Rectal smooth muscle tissue (tissue), 1 donor: ENCODE results near the gene ORAI1.

Experiments used
- H3K27ac ChIP-seq: one replicate; pipeline ENCODE4 v1.7.0; 2013; ENCODE audit warnings: low read depth, low read length, inconsistent platforms
- H3K27me3 ChIP-seq: one replicate; pipeline ENCODE4 v1.7.0; 2013; ENCODE audit warnings: low read length; ENCODE audit not compliant: control insufficient read depth, insufficient read depth
- H3K36me3 ChIP-seq: one replicate; pipeline ENCODE4 v1.7.0; 2013; ENCODE audit warnings: low read length; ENCODE audit not compliant: control insufficient read depth, insufficient read depth
- H3K4me1 ChIP-seq: one replicate; pipeline ENCODE4 v1.7.0; 2013; ENCODE audit warnings: low read length; ENCODE audit not compliant: control insufficient read depth, insufficient read depth
- H3K4me3 ChIP-seq: one replicate; pipeline ENCODE4 v1.7.0; 2013; ENCODE audit warnings: low read length
- H3K9ac ChIP-seq: one replicate; pipeline ENCODE4 v1.7.0; 2013; ENCODE audit warnings: low read length

ORAI1 gene

DNA sequence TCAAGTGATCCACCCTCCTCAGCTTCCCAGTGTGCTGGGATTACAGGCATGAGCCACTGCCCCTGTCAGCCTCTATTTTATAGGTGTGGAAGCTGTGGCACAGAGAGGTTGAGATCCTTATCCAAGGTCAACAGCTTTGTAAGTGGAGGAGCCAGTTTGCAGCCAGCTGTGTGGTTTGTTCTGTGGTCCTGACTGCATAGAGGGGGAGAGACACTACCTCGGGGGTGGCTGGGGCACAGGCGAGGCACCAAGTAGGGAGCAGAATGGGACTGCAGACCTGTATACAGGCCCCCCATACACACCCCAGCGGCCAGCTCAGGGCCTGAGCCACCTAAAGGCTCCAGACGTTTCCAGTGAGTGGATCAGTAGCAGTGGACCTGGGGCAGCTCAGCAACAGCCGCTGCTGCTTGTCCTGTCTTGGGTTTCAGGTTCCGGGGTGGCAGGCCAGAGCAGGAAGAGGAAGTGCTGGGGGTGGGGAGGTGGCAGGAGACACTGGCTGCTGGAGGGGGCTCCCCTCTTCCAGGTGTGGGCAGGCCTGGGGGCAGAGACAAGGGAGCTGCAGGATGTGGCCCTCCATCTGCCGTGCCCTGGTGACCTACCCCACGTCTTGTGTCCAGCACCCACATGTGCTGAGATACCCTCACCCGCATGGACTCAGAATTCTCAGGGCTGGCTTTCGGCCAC, 11.0 kb downstream of the ORAI1 start:
- no peak overlapping the region for H3K4me3 ChIP-seq
- no peaks in the 10 kb centered on the region for H3K27me3 ChIP-seq
- H3K4me1 ChIP-seq = peaks cover 5% of the 10 kb centered on the region
- no peak overlapping the region for H3K27ac ChIP-seq
- no peaks in the 10 kb centered on the region for H3K36me3 ChIP-seq
- no peak overlapping the region for H3K9ac ChIP-seq

DNA sequence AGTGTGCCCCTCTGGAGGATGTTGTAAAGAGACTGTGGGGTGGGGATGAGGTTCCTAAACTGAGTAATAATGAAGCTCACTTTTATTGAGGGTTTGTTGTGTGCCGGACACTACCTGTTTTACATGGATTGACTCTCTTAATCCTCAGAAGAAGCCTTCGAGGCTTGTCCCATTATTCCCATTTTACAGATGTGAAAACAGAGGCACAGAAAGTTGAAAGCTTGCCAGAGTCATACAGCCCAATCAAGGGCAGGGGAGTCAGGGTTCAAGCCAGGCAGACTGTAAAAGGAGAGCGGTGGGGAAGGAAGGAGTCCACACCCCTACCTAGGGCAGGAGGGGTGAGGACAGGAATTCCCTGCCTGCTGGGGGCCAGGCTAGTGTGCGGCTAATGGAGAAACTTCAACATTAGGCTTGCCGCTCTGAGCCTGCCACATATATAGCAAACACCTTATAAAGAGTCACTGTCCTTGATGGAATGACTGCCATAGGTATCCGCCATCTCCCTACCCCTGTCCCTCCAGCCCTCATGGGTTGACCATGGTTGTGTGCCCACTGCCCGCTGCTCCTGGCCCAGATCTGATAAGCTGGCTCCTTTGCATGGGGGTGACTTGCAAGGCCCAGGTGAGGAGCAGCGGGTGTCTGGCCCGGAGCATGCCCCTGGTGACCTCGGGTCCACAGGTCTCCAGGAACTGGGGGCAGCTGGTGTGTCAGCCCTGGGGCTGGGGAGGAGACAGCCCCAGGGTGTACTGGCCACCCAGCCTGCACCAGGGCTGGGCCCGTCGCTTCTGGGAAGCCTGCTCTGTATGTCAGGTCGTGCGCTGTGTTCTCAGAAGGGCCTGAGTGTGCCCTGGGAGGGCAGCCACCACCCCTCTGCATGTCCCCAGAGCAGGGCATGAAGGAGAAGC, 12.2 kb downstream of the ORAI1 start:
- no peak overlapping the region for H3K27ac ChIP-seq
- no peak overlapping the region for H3K9ac ChIP-seq
- no peaks in the 10 kb centered on the region for H3K27me3 ChIP-seq
- H3K4me1 ChIP-seq = no peaks in the 10 kb centered on the region
- H3K4me3 ChIP-seq = no peak overlapping the region
- H3K36me3 ChIP-seq = no peaks in the 10 kb centered on the region

DNA sequence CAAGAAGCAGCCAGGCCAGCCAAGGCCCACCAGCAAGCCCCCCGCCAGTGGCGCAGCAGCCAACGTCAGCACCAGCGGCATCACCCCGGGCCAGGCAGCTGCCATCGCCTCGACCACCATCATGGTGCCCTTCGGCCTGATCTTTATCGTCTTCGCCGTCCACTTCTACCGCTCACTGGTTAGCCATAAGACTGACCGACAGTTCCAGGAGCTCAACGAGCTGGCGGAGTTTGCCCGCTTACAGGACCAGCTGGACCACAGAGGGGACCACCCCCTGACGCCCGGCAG, 15.0 kb downstream of the ORAI1 start:
- no peaks in the 10 kb centered on the region for H3K36me3 ChIP-seq
- no peaks in the 10 kb centered on the region for H3K4me1 ChIP-seq
- no peak overlapping the region for H3K9ac ChIP-seq
- no peak overlapping the region for H3K27ac ChIP-seq
- H3K4me3 ChIP-seq = no peak overlapping the region
- H3K27me3 ChIP-seq = no peaks in the 10 kb centered on the region

DNA sequence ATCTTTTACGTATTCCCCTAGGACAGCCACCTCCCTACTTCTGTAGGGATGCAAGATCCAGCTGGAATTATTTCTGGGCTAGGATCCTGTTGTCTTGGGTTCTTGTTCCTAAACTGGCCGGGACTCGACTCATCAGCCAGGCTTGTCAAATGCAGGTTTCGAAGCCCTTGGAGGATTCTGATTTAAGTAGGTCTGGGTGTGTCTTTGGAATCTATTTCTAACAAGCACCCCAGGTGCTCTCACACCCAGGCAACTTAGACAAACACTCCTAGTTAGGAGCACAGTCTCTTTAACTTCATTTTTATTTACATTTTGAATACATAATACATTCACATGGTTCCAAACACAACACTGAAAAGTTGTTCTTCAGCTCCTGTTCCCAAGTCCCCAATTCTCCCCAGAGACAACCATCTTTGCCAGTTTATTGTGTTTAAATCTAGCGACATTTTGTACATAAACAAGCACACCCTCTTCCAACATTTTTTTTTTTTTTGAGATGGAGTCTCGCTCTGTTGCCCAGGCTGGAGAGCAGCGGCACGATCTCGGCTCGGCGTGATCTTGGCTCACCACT, 22.2 kb downstream of the ORAI1 start:
- Histone ChIP-seq H3K27me3 (no peaks in the 10 kb centered on the region), H3K4me3 (no peak overlapping the region), H3K4me1 (no peaks in the 10 kb centered on the region), H3K36me3 (no peaks in the 10 kb centered on the region), H3K9ac (no peak overlapping the region), H3K27ac (no peak overlapping the region)

DNA sequence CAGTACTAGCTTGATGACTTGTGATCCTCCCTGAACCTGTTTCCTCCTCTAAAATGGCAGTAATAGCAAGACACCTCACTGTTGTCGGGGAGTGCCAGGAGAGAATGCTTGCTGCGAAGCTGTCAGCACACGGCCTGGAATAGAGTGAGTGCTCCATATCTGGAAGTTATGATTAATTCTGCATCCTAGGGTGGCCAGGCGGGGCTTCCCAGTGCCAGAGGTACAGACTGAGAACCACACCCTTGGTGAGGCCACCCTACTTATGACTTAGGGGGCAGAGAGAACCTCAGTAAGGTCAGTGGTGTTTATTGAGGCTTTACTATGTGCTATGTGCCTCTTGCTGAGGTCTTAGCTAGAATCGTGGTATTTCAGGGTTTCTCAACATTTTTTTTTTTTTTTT, 23.0 kb downstream of the ORAI1 start:
- Histone ChIP-seq H3K27me3 (no peaks in the 10 kb centered on the region), H3K27ac (no peak overlapping the region)

DNA sequence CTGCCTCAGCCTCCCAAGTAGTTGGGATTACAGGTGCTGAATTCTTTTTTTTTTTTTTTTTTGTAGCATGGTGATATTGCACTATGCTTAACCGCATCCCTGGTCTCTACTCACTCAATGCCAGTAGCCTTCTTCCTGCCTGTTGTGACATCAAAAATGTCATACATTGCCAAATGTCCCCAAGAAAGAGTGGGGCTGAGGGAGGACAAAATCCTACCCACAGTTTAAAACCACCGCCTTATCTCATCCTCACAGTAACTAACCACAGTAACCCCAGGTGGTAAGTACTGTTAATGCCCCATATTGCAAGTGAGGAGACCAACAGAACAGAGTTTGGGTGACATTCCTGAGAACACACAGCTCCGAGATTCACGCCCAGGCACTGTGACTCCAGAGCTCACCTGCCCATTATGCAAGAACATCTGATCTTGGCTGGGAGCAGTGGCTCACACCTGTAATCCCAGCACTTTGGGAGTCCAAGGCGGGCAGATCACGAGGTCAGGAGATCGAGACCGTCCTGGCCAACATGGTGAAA, 23.6 kb downstream of the ORAI1 start:
- no peak overlapping the region for H3K27ac ChIP-seq

More for the DNA sequence above, 23.0 kb downstream of the ORAI1 start:
- no peaks in the 10 kb centered on the region for H3K4me1 ChIP-seq
- no peak overlapping the region for H3K9ac ChIP-seq
- H3K4me3 ChIP-seq = no peak overlapping the region
- no peaks in the 10 kb centered on the region for H3K36me3 ChIP-seq

DNA sequence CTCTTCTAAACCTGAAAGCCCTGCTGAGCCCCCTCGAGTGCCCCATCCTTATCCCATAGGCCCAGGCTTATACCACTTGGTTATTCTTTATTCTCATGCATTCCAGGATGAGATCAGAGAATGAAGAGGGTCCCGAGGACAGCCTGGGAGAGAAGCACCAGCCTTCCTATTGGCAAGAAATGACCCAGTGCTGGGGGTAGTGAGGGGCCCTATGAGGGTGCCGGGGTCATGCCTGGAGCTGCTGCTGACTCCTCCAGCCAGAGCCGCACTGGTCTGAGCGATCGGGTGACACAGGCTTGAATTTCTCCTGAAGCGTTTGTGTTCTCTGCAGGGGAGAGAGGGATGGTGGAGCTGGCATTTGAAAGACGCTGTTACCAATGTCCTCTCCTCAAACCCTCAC, 25.0 kb downstream of the ORAI1 start:
- no peak overlapping the region for H3K27ac ChIP-seq
- no peak overlapping the region for H3K9ac ChIP-seq
- no peaks in the 10 kb centered on the region for H3K4me1 ChIP-seq
- H3K36me3 ChIP-seq = no peaks in the 10 kb centered on the region
- H3K27me3 ChIP-seq = no peaks in the 10 kb centered on the region
- H3K4me3 ChIP-seq = no peak overlapping the region

More for the DNA sequence above, 23.6 kb downstream of the ORAI1 start:
- no peaks in the 10 kb centered on the region for H3K36me3 ChIP-seq
- H3K9ac ChIP-seq = no peak overlapping the region
- no peaks in the 10 kb centered on the region for H3K27me3 ChIP-seq
- H3K4me1 ChIP-seq = no peaks in the 10 kb centered on the region
- no peak overlapping the region for H3K4me3 ChIP-seq

DNA sequence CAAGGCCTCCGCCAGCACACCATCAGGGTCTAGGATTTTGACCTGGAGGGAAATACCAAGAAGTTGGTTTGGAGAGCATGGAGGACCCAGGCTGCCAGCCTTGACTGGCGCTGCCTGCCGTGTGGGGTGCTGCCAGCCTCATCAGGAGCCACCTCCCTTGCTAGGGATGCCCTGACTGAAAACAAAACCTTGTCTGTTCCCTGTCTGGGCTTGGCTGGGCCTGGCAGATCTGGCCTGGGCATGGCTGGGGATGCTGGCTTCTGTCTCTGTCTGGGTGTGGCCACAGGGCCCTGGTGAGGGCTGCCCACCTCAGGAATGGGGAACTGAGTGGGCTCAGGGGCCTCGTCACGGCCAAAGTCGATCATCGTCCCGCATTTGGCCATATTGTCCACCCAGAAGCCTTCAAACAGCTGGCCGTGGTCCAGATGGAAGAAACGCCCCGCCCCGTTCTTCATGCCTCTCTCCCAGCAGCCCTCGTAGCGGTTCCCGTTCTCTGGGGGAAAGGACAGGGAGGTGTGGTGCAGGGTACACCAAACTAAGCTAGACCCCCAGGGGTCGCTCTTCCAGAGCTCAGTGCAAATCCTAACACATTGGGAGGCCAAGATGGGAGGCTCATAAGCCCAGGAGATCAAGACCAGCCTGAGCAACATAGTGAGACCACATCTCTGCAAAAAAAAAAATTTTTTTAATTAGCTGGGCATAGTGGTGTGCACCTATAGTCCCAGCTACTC, 26.6 kb downstream of the ORAI1 start:
- Histone ChIP-seq H3K4me1 (no peaks in the 10 kb centered on the region), H3K27ac (no peak overlapping the region), H3K36me3 (no peaks in the 10 kb centered on the region), H3K27me3 (no peaks in the 10 kb centered on the region), H3K4me3 (no peak overlapping the region), H3K9ac (no peak overlapping the region)

DNA sequence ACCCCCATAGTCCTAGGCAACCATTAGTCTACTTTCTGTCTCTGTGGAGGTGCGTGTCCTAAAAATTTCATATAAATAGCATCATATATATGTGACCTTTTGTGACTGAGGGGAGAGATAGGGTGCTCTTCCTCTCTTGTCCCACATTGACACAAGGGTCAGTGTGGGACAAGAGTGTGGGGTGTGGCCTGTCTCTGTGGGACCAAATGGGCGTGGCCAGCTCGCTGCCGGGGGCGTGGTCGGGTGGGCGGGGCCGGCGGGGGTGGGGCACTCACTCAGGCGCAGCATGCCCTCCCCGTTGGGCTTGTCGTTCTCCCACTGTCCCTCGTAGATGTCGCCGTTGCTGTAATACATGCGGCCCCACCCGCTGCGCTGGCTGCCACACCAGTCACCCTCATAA, 27.7 kb downstream of the ORAI1 start:
- no peaks in the 10 kb centered on the region for H3K27me3 ChIP-seq
- no peaks in the 10 kb centered on the region for H3K4me1 ChIP-seq
- no peak overlapping the region for H3K27ac ChIP-seq
- H3K4me3 ChIP-seq = no peak overlapping the region
- H3K36me3 ChIP-seq = no peaks in the 10 kb centered on the region
- H3K9ac ChIP-seq = no peak overlapping the region

DNA sequence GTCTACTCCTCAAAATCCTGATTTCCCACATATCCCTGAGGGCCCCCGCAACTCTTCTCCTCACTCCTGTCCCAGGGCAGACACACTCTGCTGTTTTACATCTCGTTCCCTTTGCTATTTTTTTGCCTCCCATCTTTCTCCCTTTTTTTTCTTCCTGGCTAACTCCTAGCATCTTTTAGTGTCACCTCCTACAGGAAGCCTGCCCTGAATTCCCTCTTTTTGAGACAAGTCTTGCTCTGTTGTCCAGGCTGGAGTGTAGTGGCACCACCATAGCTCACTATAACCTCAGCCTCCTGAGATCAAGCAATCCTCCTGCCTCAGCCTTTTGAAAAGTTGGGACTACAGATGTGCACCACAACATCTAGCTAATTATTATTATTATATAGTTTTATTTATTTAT, 29.8 kb downstream of the ORAI1 start:
- H3K36me3 ChIP-seq = no peaks in the 10 kb centered on the region
- H3K4me3 ChIP-seq = no peak overlapping the region
- H3K4me1 ChIP-seq = no peaks in the 10 kb centered on the region
- H3K27me3 ChIP-seq = no peaks in the 10 kb centered on the region
- no peak overlapping the region for H3K9ac ChIP-seq
- H3K27ac ChIP-seq = no peak overlapping the region

DNA sequence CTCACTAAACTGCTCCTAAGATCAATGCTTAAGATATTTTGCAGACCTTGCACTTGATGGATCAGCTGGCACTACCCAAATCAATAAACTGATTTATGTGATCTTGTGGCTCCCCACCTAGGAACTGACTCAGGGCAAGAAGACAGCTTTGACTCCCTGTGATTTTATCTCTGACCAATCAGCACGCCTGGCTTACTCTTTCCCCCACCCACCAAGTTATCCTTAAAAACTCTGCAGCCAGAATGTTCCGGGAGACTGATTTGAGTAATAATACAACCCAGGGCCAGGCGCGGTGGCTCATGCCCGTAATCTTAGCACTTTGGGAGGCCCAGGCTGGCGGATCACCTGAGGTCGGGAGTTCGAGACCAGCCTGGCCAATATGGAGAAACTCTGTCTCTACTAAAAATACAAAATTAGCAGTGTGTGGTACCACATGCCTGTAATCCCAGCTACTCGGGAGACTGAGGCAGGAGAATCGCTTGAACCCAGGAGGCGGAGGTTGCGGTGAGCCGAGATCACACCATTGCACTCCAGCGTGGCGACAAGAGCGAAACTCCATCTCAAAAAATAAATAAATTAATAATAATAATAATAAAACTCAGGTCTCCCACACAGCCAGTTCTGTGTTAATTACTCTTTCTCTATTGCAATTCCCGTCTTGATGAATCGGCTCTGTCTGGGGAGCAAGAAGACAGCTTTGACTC, 31.1 kb downstream of the ORAI1 start:
- no peaks in the 10 kb centered on the region for H3K4me1 ChIP-seq
- no peak overlapping the region for H3K9ac ChIP-seq
- H3K27me3 ChIP-seq = no peaks in the 10 kb centered on the region
- H3K27ac ChIP-seq = no peak overlapping the region
- no peaks in the 10 kb centered on the region for H3K36me3 ChIP-seq
- no peak overlapping the region for H3K4me3 ChIP-seq
